ENCODE results near the gene BCO2.
"Not testable (repeated sequence)": the region's sequence is repeated elsewhere in the genome, so short reads cannot be mapped to it uniquely, and the experiment has no call there.

Gene BCO2

DNA sequence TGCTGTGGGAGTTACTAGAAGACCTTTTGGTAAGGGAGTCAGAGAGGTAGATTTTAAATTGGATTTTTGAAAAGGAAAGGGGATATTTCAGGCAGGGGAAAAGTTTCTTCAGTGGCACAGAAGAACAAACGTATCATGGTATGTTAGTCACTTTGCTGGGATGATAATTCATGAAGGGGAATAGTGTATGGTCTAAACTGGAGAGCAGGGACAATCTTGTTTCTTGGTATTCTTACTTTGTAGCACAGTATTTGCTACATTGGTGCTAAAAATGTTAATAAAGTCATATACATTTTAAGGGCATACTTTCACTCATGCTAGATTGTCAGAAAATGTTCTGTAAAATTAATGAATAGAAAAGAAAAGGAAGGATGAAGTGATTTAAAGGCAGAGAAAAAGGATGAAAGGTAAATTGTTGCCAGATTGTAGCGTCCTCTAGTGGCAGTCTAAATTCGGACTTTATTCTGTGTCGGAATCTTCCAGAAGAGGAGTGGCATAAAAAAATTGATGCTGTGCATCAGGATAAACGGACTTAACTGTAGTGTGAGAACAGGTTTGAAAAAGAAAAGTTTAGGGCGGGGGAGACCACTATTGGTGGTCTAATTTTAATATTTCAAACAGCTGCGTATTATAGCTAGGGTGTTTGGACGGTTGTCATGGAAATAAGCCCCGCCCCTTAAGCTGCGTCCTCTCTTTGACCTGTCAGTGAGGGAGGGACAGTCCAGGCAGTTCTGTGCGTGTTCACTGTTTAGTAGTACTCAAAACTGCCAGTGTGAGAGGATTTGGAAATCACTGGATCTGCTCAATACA, at the start of gene BCO2:
Gene BCO2, plus strand, starts transcription at position 724 of the 810 bp plus-strand sequence. CDS start 90 bp downstream, outside the sequence.
- FAIRE-seq: no peak
- peak; percentile 52 for DNase-seq (ENCODE audit: low spot score)

DNA sequence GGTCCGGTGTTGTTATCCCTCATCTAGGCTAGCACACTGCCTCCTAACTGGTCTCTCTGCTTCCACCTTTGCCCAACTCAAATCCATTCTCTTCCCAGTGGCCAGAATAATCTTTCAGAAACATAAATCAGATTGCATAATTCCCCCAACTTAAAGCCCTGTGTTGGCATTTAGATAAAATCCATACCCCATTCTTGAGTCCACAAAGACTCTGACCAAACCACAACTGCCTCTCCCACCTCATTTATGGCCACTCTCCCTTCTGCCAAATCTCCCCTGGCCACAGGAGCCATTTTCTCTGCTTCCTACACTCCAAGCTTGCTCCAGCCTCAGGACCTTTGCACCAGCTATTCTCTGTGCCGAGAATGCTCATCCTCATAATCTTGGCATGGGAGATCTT, 48.3 kb upstream of the BCO2 start:
- DNase-seq (ENCODE audit: low spot score) (no peak), FAIRE-seq (no peak)

DNA sequence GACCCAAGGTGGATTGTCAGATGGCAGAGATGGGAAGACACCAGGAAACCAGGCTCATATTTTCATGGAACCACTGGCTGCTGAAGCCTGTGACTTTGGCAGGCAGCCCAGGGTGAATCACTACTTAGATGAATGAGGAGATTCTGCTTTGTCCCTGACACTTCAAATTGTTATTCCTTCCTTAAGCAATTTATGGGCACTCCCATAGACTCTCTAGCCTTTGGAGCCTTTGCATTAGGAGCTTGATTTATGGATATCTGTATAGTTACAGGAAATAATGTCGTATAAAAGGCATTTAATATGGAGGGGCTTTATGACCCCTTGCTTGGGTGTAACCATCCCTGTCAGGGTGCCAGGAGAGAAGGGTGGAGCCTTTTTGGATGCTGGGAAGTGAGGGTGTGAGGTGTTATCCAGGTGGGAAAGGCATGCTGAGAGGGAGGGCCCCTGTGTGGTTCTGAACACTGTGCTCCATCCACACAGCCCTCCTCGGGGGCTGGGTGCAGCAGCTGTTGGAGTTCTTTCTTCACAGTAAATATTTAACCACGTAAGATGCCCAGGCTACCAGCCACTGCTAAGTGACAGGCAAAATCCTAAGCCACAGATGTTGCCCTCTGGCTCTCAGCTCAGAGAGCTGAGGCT, 46.7 kb upstream of the BCO2 start:
- FAIRE-seq: peak; percentile 87
- peak; percentile 71 for DNase-seq (ENCODE audit: low spot score)

DNA sequence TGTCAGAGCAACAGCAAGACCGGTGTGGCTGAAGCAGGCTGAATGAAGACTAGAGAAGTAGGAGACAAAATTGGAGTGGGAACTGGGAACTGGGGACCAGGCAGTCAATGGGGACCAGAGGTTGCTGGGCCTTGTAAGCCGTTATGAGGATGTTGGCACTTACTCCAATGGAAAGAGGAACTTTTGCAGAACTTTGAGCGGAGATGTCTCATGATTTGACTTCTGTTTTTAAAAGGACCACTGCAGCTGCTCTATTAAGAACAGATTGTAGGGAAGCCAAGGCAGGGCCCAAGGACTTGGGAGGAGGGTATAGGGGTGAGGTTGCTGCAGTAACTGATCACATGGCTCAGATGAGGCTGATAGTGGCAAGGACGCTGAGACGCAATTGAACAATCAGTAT, 45.7 kb upstream of the BCO2 start:
- FAIRE-seq: no peak
- DNase-seq (ENCODE audit: low spot score): no peak

GRCh38 chr11:112132737-112133136, 42.6 kb upstream of the BCO2 start:
- DNase-seq (ENCODE audit: low spot score): no peak
- FAIRE-seq: no peak

DNA sequence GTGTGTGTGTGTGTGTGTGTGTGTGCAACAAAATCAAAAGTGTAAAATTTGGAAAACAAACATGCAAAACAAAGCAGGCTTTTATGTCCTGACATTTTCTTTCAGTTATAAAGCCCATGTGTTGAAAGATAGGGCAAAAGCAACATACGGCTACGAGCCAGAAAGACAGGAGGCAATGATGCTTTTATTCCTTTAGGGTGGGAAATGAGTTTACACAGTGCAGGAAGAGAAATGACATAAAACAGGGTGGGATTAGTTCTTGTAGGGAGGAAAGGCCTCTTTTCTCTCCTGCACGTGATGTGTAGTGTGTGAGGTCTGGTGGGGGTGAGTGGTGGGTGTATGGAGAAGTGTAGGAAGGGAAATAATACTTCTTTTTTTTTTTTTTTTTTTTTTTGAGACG, 40.8 kb upstream of the BCO2 start:
- DNase-seq (ENCODE audit: low spot score): no peak
- FAIRE-seq: no peak

DNA sequence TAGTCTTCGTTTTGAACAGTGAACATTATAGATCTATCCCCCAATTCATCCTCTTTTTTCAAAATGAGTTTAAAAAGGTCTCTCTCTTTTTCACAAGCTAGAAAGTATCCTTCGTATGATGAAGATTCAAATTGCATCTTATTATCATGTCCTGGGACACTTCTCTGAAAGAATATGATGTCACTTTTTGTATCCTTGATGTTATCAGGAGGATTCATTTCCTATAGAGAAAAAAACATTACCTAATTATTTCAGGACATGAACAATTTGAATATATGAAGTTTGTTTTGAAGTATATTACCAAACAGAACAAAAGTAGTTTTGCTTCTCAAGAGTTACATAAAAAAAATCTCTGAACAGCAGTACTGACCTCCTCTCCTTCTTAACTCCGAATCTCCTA, 31.7 kb upstream of the BCO2 start:
- no peak for FAIRE-seq

GRCh38 chr11:112150517-112150916, 24.8 kb upstream of the BCO2 start:
- no peak for FAIRE-seq
- DNase-seq (ENCODE audit: low spot score): no peak

More for the DNA sequence above, 31.7 kb upstream of the BCO2 start:
- DNase-seq (ENCODE audit: low spot score): no peak

DNA sequence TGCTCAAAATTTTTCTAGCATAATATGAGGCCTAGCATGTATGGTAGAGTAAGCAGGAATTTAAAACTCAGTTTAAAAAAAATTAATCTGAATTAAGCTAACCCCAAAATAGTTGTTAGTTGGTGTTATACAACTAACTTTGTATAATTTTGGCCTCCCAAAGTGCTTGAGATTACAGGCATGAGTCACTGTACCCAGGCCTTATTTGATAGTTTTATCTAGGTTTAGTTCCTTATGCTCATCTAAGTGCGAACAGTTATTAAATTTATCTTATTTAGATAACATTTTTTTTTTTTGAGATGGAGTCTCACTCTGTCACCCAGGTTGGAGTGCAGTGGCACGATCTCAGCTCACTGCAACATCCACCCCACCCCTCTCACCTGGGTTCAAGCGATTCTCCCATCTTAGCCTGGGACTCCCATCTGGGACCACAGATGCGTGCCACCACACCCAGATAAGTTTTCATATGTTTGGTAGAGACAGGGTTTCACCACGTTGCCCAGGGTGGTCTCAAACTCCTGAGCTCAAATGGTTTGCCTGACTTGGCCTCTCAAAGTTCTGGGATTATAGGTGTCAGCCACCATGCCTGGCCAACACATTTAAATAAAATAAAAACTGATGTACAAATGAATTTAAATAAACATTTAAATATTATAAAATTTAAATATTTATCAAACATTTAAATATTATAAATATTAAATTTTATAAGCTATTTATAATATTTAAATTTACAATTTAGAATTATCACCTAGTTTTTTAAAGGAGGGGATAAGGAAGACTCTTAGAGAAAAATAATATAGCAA, 19.0 kb upstream of the BCO2 start:
- no peak for DNase-seq (ENCODE audit: low spot score)
- FAIRE-seq: peak; percentile 59

DNA sequence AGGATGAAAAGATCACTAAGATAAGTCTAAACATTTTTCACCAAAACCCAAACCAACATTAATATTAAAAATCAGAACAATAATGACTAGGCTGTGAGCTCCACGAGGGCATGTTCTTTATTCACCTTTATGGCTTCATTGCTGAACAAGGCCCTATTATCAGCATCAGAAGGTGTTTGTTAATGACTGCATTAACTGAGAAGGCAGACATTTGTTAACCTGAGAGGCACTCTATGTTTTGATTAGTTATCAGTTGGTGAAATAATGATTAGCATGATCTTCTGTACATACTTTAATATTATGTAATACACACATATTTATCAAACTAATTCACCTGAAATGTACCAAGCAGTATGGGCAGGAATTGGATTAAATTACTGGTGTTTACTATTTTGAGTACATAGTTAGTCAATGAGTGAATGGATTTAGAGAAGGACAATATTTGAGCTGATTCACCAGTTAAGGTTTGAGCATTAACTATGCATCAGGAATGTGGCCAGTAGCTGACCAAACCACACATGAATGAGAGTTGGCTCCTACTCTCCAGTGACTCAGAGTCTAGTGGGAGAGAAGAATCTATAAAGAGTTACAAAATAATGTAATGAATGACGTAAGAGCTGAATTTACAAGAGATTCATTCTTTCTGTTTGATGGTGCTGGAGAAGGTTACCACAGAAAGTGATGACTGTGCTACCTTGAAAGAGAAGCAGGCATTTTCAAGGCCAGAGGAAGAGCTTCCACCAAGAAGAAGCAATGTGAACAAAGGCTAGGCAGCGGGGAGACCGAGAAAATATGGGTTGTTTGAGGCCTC, 18.2 kb upstream of the BCO2 start:
- FAIRE-seq (peak; percentile 99), DNase-seq (ENCODE audit: low spot score) (peak; percentile 98)

DNA sequence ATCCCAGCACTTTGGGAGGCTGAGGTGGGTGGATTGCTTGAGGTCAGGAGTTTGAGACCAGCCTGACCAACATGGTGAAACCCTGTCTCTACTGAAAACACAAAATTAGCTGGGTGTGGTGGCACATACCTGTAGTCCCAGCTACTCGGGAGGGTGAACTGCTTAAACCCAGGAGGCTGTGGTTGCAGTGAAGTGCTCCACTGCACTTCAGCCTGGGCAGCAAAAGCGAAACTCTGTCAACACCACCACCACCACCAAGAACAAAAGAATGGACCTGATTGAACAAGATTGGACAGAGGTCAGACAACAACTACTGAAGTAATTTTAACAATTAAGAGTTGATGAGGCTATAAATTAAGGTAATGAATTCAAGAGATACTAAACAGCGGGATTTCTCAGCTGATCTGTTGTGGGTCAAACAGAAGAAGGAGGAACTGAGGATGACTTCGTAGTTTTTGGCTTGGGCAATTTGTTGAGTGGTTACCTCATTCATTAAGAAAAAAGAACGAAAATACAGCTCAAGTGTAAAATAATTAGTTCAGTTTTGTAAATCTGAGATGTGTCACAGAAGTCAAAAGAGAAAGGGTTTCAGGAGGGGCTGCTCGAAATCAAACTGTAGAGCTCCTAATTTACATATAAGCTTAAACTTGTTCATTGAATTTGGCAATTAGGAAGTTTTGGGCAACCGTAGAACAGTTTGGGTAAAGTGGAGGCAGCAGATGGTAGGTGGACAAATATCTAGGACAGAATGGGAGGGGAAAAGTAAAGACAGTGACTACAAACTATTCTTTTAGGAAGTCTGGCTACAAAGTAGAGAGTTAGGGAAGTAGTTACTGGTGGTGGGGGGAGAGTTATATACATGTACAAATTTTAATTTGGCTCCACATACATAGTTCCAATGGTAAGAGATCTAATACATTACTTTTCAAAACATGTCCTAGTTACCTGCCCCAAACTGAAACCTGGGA, 15.9 kb upstream of the BCO2 start:
- no peak for FAIRE-seq

GRCh38 chr11:112160091-112160848, 15.0 kb upstream of the BCO2 start:
- no peak for FAIRE-seq

More for the DNA sequence above, 15.9 kb upstream of the BCO2 start:
- DNase-seq (ENCODE audit: low spot score): no peak

DNA sequence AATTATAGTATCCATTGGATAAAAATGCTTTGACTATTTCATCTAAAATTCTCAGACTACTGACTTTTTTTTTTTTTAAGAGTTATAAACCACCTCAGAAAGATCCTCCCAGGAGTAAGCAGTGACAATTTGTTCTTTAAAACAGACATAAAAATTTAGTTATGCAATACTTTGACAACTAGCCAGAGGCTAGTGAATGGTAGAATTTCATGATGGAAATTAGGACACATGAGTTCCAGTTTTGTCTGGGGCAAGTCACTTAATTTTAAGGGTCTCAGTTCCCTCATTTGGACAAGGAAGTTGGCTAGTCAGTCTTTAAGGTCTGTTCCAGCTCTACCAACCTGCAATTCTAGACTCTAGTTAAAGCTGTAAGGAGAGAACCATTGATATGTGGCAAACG, 14.3 kb upstream of the BCO2 start:
- DNase-seq (ENCODE audit: low spot score): no peak
- no peak for FAIRE-seq

More at GRCh38 chr11:112160091-112160848, 15.0 kb upstream of the BCO2 start:
- DNase-seq (ENCODE audit: low spot score): no peak

DNA sequence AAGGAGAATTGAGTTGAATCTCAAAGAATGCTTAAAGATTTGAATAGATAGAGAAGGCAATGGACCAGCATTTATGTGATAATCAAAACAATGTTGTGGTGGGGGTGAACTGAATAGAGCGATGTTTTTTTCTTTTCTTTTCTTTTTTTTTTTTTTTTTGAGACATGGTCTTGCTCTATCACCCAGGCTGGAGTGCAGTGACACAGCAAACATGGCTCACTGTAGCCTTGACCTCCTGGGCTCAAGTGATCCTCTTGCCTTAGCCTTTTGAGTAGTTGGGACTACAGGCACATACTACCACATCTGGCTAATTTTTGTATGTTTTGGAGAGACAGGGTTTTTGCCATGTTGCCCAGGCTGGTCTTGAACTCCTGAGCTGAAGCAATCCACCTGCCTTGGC, 13.1 kb upstream of the BCO2 start:
- DNase-seq (ENCODE audit: low spot score); FAIRE-seq: not testable (repeated sequence)

DNA sequence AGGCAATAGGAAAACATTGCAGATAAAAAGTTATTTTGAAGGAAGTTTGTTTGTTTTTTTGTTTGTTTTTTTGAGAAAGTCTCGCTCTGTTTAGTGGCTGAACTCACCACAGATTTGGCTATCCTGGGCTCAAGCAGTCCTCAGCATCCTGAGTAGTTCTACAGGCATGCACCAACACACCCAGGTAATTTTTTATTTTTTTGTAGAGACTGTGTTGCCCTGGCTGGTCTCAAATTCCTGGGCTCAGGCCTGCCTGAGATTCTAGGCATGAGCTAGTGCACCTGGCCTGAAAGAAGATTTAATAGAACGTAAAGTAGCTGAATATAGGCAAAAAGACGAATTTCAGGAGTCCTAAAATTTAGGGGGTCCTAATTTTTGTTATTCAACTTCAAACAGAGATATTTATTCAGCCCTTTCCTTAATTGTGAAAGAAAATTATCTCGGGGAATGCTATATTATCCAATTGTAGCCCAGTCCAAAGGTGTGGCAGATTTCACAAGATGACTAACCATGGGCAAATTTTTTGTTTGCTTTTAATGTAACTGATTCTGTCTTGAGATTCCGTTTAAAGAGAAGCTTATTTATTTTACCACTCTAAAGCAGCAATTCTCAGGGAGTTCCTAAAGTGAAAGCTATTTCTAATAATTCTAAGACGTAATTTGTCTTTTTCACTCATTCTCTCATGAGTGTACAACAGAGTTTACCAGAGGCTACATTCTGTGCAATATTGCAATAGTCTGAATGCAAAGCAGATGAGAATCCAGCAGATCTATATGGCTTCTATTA, 12.4 kb upstream of the BCO2 start:
- DNase-seq (ENCODE audit: low spot score): no peak
- no peak for FAIRE-seq

DNA sequence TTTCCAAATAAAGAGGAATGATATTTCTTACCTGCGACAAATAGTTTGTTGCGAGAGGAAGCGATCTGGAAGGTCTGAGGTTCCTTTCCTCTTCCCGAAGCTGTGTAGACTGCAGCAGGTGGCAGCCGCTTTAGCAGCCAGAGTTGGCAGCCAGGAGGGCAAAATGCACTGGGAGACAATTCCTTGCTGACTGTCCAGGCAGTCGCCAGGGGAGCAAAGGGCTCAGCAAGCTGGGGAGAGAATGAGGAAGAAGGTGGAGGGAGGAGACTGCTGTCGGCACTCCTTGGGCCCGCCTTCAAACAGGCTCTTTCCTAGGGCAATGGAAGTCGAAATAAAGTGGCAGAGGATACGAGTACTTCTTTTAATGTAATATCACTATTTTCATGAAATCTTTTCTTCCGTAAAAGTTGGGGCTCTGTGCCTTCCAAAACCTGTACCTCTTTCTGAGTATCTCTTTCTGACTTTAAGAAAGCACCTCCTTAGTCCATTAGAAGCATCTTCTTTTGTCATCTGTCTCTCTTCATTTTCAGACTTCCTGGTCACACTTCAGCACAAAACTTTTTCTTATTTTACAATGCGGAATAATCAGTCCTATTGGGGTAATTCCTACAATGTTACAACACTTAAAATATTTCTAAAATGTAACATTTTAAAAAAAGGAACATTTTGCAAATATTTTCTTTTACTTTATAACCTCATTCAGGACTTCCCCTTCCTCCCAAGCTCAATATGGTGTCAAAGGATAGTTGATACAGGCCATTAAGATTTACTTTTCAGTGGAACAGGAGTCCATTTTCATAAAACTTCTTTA, 11.2 kb upstream of the BCO2 start, which contains the start of gene IL18:
Gene IL18, minus strand, starts transcription at position 220 of the 811 bp plus-strand sequence. CDS start 9,041 bp downstream, outside the sequence.
- FAIRE-seq (no peak), DNase-seq (ENCODE audit: low spot score) (peak; percentile 60)

DNA sequence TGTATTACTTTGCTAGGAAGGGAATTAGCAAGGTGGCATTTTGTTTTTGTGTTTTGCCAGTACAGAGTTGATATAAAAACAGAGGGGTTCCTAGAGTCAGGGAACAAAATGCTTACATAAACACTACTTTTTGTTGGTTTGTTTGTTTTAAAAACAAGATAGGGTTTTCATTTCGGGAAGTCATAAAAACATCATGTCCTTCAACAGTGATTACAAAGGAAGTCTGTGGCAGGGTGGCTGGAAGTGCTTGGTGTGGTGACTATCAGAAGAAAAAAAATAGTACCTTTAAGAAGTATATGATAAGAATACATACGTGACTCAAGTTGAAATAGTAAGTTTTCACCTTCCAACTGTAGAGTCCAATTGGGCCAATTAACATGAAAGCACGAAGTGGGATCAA, 10.3 kb upstream of the BCO2 start:
- no peak for DNase-seq (ENCODE audit: low spot score)
- FAIRE-seq: no peak

All from RCC 7860 (cell line).